ENCODE measurements around the gene TFAP2E. TPM values are rescaled to one million over a fixed set of nuclear protein-coding genes. Genes with fewer than 3 reads are reported as not detected.

TFAP2E gene
- total and polyA plus RNA-seq, 8 donors = 0.37 to 44.3 (median 1.8) TPM; not detected in 3

- WGBS, 5 donors = 79 to 90% (median 89%) methylated on average over 5 to 6 of the region's 6 CpGs
- H3K36me3 ChIP-seq = peaks cover 8 to 26% (median 13%) of the 10 kb centered on the region in 4 donors
- intact Hi-C loops (cut with DNase I; ENCODE audit: low total_unique reads) = no loop called here
- TF ChIP-seq EP300 (IDR thresholded peaks at IDR 0.05) (no peak), POLR2AphosphoS5 (IDR thresholded peaks at IDR 0.05) (no peak), CTCF (IDR thresholded peaks at IDR 0.05) (no peak), POLR2A (IDR thresholded peaks at IDR 0.05) (no peak)
- H3K27me3 ChIP-seq = no peaks in the 10 kb centered on the region
- H3K9me3 ChIP-seq = peaks cover 0 to 3% (median 1%) of the 10 kb centered on the region in 4 donors
- H3K27ac ChIP-seq = no peak overlapping the region
- H3K4me1 ChIP-seq = peaks cover 0 to 22% (median 13%) of the 10 kb centered on the region in 4 donors
- H3K4me3 ChIP-seq = no peak overlapping the region
- DNase-seq = no peak
Observed at GRCh38 chr1:35531368-35531767, 41.7 kb upstream of the TFAP2E start.

GRCh38 chr1:35532497-35533223 is 40.5 kb upstream of the TFAP2E start:
- no peak overlapping the region for H3K27ac ChIP-seq
- DNase-seq = no peak

DNA sequence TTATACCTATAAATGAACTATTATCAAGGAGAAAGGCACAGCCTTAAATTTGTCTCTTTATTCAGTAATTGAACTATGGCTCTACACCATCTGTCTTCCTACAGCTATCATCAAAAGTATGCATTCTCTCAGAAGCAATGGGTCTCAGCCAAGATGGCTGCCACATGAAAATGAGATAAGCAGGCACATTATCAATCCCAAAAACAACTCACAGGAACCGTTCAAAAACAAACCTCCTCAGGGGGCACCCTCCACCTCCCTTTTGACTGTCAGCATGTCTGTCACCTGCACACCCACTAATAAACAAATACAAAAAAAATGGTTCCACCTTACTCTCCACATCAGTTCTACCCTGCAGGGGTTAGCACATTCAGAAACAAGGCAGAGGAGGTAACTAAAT is 39.5 kb upstream of the TFAP2E start:
- intact Hi-C loops (cut with DNase I; ENCODE audit: low total_unique reads) = no loop called here
- no peak overlapping the region for H3K27ac ChIP-seq
- TF ChIP-seq EP300 (IDR thresholded peaks at IDR 0.05) (no peak), POLR2AphosphoS5 (IDR thresholded peaks at IDR 0.05) (no peak), POLR2A (IDR thresholded peaks at IDR 0.05) (no peak), CTCF (IDR thresholded peaks at IDR 0.05) (no peak)
- WGBS, 5 donors = 10 to 39% (median 19%) methylated on average over 1 of the region's 1 CpG
- no peak overlapping the region for H3K4me3 ChIP-seq
- no peaks in the 10 kb centered on the region for H3K27me3 ChIP-seq
- peaks cover 0 to 3% (median 1%) of the 10 kb centered on the region in 4 donors for H3K9me3 ChIP-seq
- DNase-seq = no peak
- peaks cover 7 to 44% (median 19%) of the 10 kb centered on the region in 4 donors for H3K4me1 ChIP-seq
- H3K36me3 ChIP-seq = peaks cover 8 to 26% (median 13%) of the 10 kb centered on the region in 4 donors

More at GRCh38 chr1:35532497-35533223, 40.5 kb upstream of the TFAP2E start:
- intact Hi-C loops (cut with DNase I; ENCODE audit: low total_unique reads) = no loop called here
- Histone ChIP-seq H3K36me3 (peaks cover 8 to 26% (median 13%) of the 10 kb centered on the region in 4 donors), H3K4me3 (no peak overlapping the region), H3K4me1 (peaks cover 6 to 35% (median 14%) of the 10 kb centered on the region in 4 donors), H3K27me3 (no peaks in the 10 kb centered on the region), H3K9me3 (peaks cover 0 to 3% (median 1%) of the 10 kb centered on the region in 4 donors)
- WGBS, 5 donors = 53 to 73% (median 67%) methylated on average over 1 of the region's 1 CpG
- TF ChIP-seq POLR2A (IDR thresholded peaks at IDR 0.05) = no peak
- no peak for TF ChIP-seq EP300 (IDR thresholded peaks at IDR 0.05)
- no peak for TF ChIP-seq CTCF (IDR thresholded peaks at IDR 0.05)
- no peak for TF ChIP-seq POLR2AphosphoS5 (IDR thresholded peaks at IDR 0.05)

DNA sequence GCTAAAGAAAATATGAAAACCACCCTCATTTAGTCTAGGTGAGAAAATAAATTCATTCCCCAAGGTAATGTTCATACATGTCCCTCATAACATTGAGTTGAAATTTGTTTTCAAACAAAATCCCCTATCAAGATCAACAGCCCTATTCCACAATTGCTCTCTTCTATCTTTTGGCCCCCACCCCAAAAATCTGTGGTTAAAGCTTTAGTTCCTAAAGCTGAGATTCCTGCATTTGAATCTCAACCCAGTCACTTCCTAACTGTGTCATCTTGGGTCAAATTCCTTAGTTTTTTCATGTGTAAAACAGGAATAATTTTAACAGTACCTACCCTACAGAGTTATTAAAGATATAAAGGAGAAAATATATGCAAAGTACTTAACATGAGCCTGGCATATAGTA is 37.9 kb upstream of the TFAP2E start:
- TF ChIP-seq EP300 (IDR thresholded peaks at IDR 0.05) (no peak), CTCF (IDR thresholded peaks at IDR 0.05) (no peak), POLR2AphosphoS5 (IDR thresholded peaks at IDR 0.05) (no peak), POLR2A (IDR thresholded peaks at IDR 0.05) (no peak)
- H3K4me1 ChIP-seq = peaks cover 23 to 61% (median 35%) of the 10 kb centered on the region in 4 donors
- H3K4me3 ChIP-seq = no peak overlapping the region
- no peak overlapping the region for H3K27ac ChIP-seq
- intact Hi-C loops (cut with DNase I; ENCODE audit: low total_unique reads) = no loop called here
- H3K36me3 ChIP-seq = peaks cover 8 to 20% (median 12%) of the 10 kb centered on the region in 4 donors
- DNase-seq = no peak
- no peaks in the 10 kb centered on the region for H3K27me3 ChIP-seq
- H3K9me3 ChIP-seq = no peaks in the 10 kb centered on the region

Data from stomach (tissue), 9 donors.